ENCODE measurements around the gene MUC20.
"Not testable (repeated sequence)": the region's sequence is repeated elsewhere in the genome, so short reads cannot be mapped to it uniquely, and the experiment has no call there.

The MUC20 gene

GRCh38 chr3:195692781-195693427 is 27.9 kb upstream of the MUC20 start:
- no peak for DNase-seq (ENCODE audit: extremely low read depth in 1 of 2, low read depth in 1 of 2)

DNA sequence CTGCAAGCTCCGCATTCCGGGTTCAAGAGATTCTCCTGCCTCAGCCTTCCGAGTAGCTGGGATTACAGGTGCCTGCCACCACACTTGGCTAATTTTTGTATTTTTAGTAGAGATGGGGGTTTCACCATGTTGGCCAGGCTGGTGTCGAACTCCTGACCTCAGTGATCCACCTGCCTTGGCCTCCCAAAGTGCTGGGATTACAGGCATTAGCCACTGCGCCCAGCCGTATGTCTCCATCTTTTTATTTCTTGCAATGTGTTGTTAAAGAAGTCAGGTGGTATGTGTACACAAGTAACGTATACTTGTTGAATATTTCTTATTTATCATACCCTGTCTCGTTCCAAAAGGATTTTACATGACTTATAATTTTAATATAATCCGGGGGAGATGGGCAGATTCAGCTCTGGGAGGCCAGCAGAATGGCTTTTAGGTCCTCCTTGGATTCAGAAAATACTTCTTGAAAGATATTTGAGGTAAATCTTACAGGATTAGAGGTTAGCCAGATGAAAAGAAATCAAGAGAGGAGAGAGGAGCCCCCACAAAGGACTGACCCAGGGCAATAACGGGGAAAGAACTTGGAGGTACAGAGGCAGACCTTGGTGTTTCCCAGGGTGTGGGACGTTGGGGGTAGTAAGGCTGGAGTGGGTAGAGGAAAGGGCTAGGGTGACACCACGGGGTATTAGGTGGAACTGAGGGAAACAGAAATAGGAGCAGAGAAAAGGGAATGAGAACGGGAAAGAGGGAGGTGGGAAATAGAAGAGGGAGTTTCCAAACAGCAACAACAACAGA is 27.2 kb upstream of the MUC20 start:
- no peak for DNase-seq (ENCODE audit: extremely low read depth in 1 of 2, low read depth in 1 of 2)

- DNase-seq (ENCODE audit: extremely low read depth in 1 of 2, low read depth in 1 of 2) = not testable (repeated sequence)
Measured at GRCh38 chr3:195694217-195695076, 26.3 kb upstream of the MUC20 start.

- DNase-seq (ENCODE audit: extremely low read depth in 1 of 2, low read depth in 1 of 2) = no peak
Measured at GRCh38 chr3:195696632-195697278, 24.0 kb upstream of the MUC20 start.

GRCh38 chr3:195697582-195698324 is 23.0 kb upstream of the MUC20 start:
- no peak for DNase-seq (ENCODE audit: extremely low read depth in 1 of 2, low read depth in 1 of 2)

DNA sequence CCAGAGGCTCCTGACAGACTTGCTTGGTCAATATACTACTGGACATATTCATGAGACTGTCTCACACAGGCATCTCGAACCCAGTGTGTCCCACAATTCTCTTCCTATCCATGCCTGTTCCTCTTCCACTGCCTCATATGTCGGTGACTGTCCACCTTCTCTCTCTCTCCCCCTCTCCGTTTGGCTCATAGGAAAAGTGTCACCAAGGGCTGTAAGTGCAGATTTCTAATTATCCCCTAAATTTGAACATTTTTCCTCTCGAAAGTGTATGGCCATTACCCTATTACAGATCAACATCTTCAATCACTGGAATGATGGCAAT is 22.5 kb upstream of the MUC20 start:
- no peak for DNase-seq (ENCODE audit: extremely low read depth in 1 of 2, low read depth in 1 of 2)

GRCh38 chr3:195698647-195699387 is 22.0 kb upstream of the MUC20 start:
- DNase-seq (ENCODE audit: extremely low read depth in 1 of 2, low read depth in 1 of 2) = no peak

DNA sequence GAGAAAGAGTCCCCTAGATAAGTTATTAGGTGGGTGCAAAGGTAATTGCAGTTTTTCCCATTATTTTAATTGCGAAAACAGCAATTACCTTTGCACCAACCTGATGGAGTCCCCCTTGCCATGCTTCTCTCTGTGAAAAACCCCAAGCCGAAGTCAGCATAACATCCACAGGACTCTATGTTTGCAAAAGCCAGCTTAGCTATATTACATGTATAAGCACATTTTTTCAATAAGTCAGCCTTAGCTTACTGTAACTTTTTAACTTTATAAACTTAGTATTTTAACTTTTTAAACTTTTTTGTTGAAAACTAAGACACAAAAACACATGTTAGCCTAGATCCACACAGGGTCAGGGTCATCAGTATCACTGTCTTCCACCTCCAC is 21.4 kb upstream of the MUC20 start:
- no peak for DNase-seq (ENCODE audit: extremely low read depth in 1 of 2, low read depth in 1 of 2)

DNA sequence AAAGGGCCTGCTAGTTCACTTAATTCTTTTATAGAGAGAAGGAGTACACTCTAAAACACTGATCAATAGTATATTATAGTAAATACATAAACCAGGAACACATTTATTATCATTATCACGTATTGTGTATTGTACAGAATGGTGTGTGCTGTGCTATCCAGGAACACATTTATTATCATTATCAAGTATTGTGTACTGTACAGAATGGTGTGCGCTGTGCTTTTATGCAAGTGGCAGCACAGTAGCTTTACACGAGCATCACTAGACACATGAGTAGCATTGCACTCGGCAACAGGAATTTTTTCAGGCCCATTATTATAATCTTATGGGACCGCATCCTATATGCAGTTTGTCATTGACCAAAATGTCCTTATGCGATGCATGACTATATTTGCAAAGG is 20.9 kb upstream of the MUC20 start:
- DNase-seq (ENCODE audit: extremely low read depth in 1 of 2, low read depth in 1 of 2) = no peak

- DNase-seq (ENCODE audit: extremely low read depth in 1 of 2, low read depth in 1 of 2) = no peak
Measured at GRCh38 chr3:195700319-195700718, 20.5 kb upstream of the MUC20 start.

- no peak for DNase-seq (ENCODE audit: extremely low read depth in 1 of 2, low read depth in 1 of 2)
Measured at GRCh38 chr3:195701042-195701915, 19.5 kb upstream of the MUC20 start.

DNA sequence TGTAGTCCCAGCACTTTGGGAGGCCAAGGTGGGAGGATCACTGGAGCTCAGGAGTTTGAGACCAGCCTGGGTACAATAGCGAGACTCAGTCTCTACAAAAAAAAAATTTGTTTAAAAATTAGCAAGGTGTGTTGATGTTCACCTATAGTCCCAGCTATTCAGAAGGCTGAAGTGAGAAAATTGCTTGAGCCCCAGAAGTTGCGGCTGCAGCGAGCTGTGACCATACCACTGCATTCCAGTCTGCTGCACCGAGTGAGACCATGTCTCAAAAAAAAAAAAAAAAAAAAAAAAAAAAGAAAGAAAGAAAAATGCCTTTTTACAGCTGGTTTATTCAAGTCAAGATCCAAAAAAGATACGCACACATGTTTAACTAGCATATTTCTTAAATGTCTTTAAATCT is 17.0 kb upstream of the MUC20 start:
- DNase-seq (ENCODE audit: extremely low read depth in 1 of 2, low read depth in 1 of 2) = no peak

- DNase-seq (ENCODE audit: extremely low read depth in 1 of 2, low read depth in 1 of 2) = no peak
Measured at GRCh38 chr3:195704433-195704999, 16.3 kb upstream of the MUC20 start.

- no peak for DNase-seq (ENCODE audit: extremely low read depth in 1 of 2, low read depth in 1 of 2)
Measured at GRCh38 chr3:195705081-195705991, 15.4 kb upstream of the MUC20 start.

DNA sequence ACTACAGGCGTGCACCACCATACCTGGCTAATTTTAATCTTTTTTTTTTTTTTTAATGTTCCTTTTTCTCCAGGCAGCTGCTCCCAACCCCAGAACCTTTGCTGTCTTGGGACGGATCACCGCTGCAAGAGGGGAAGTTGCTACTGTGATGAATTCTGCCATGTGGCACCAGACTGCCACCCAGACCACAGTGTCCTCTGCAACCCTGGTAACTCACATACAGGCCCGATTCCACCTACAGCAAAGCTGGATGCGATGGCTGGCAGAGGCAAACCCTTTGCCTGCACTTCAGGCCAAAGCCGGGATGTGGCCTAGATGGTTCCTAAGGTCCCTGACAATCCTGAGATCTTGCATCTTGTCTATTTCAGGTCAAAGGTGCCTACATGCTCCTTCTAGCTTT is 12.7 kb upstream of the MUC20 start:
- DNase-seq (ENCODE audit: extremely low read depth in 1 of 2, low read depth in 1 of 2) = no peak

DNA sequence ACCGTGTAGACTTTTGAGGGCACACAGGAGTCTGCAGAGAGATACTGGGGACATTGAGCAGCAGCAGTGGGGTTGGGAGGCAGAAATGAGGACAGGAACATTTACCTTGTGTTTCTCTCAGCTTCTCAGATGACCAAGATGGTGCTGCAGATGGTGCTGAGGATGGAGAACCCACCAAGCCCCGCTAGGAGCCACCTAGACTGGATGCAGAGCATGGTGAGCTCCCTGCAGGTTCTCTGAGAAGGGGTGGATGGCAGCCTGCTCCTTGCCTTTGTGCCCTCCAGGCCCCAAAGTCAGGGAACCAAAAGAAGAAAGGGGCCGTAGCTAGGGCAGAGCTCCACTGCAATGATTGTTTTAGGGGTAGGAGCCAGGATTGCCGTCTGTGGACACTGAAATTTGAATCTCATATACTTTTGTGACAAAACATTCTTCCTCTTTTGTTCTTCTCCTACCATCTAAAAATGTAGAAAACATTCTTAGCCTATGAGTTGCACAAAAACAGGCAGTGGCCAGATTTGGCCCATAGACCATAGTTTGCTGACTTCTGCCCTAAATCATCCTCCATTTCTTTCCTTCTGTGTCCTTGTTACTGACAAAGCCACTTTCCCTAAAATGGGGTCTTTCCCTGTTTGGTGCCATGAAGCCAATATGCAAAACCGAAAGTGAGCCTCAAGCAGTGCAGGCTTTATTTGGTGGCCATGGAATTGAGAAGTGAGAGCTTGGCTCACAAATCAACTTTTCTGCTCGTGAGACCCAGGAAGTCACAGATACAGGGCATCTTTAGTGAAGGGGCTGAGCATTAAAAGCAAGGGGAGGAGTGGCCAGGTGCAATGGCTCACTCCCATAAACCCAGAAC is 11.9 kb upstream of the MUC20 start:
- no peak for DNase-seq (ENCODE audit: extremely low read depth in 1 of 2, low read depth in 1 of 2)

- no peak for DNase-seq (ENCODE audit: extremely low read depth in 1 of 2, low read depth in 1 of 2)
Measured at GRCh38 chr3:195709676-195710085, 11.1 kb upstream of the MUC20 start.
